Measurements from ENCODE around the gene YDJC. TPM values are rescaled to one million over a fixed set of nuclear protein-coding genes. Genes with fewer than 3 reads are reported as not detected.
A peak's percentile ranks its signal among the peaks of the same experiment; 100 is the strongest.

YDJC gene
- total RNA-seq, 1 donor from 2014 or later = 7.5 TPM

DNA sequence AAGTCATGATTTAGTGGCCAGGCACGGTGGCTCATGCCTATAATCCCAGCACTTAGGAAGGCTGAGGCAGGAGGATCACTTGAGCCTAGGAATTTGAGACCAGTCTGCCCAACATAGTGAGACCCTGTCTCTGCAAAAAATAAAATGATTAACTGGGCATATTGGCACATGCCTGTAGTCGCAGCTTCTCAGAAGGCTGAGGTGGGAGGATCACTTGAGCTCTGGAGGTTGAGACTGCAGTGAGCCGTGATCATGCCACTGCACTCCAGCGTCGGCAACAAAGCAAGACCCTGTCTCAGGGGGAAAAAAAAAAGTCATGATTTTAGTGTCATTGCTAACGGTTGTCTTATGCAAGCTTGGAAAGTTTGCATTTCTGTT, 50.4 kb downstream of the YDJC start:
- DNase-seq = no peak

Small RNAs within 50 kb of the gene (small RNA-seq; reads per million reads assigned to genes)
- gene MIR301B (ENCODE audit: low replicate concordance) = 4.3 reads per million, percentile 92 among the genes with 10 or more reads in this experiment

Other genes starting within 250 kb of the YDJC start
- gene RIMBP3B, start 246.3 kb downstream of the YDJC start, total RNA-seq = 0.72 TPM
- 6.5 TPM for gene HIC2, start 212.7 kb downstream of the YDJC start, total RNA-seq
- gene TMEM191C, start 162.6 kb downstream of the YDJC start, total RNA-seq = not detected
- not detected for gene RIMBP3C, start 78.6 kb downstream of the YDJC start, total RNA-seq
- 27.9 TPM for gene UBE2L3, start 62.3 kb downstream of the YDJC start, total RNA-seq
- gene CCDC116, start 2.7 kb upstream of the YDJC start, total RNA-seq = not detected
- gene SDF2L1, start 12.3 kb upstream of the YDJC start, total RNA-seq = 15.5 TPM
- gene PPIL2, start 36.0 kb upstream of the YDJC start, total RNA-seq = 28.1 TPM
- 9.1 TPM for gene YPEL1, start 105.8 kb upstream of the YDJC start, total RNA-seq
- 88.3 TPM for gene MAPK1, start 237.6 kb upstream of the YDJC start, total RNA-seq

Measured in tongue (tissue), 3 donors.